Mesenchymal stem cell (in vitro differentiated cells and primary cell): ENCODE results near the gene KCNQ5.

ENCODE experiments used
- DNase-seq: peaks from one replicate; pipeline ENCODE4 v3.0.0-alpha.2; 2013
- H2AFZ ChIP-seq: one replicate; pipeline ENCODE4 v1.6.1; 2013; ENCODE audit warnings: low read depth, mild to moderate bottlenecking, control low read depth, inconsistent platforms, low read length, moderate library complexity
- H2AK5ac ChIP-seq: 2 replicates; pipeline ENCODE4 v1.6.1; 2013; ENCODE audit warnings: low read length, moderate library complexity, mild to moderate bottlenecking, inconsistent platforms; ENCODE audit not compliant: severe bottlenecking
- H2BK120ac ChIP-seq: one replicate; pipeline ENCODE4 v1.6.1; 2013; ENCODE audit warnings: low read depth, mild to moderate bottlenecking, inconsistent platforms, low read length, moderate library complexity
- H2BK12ac ChIP-seq, 2 experiments: one replicate each; pipeline ENCODE4 v1.6.1; 2013; ENCODE audit warnings: inconsistent platforms in 2 of 2, low read length in 2 of 2, mild to moderate bottlenecking in 2 of 2, moderate library complexity in 2 of 2, control low read depth in 1 of 2
- H2BK15ac ChIP-seq: one replicate; pipeline ENCODE4 v1.6.1; 2013; ENCODE audit warnings: mild to moderate bottlenecking, low read depth, inconsistent platforms; ENCODE audit not compliant: poor library complexity, severe bottlenecking
- H2BK5ac ChIP-seq: 2 replicates; pipeline ENCODE4 v1.6.1; 2013; ENCODE audit warnings: low read depth, mild to moderate bottlenecking, low read length, control low read depth, inconsistent platforms; ENCODE audit not compliant: poor library complexity, severe bottlenecking
- H3K14ac ChIP-seq, 2 experiments: one replicate each; pipeline ENCODE4 v1.6.1; 2013; ENCODE audit warnings: inconsistent platforms in 2 of 2, low read length in 2 of 2, control low read depth in 1 of 2, mild to moderate bottlenecking in 1 of 2, moderate library complexity in 1 of 2
- H3K18ac ChIP-seq, 2 experiments: one replicate each; pipeline ENCODE4 v1.6.1; 2013; ENCODE audit warnings: inconsistent platforms in 2 of 2, low read length in 2 of 2, control low read depth in 1 of 2, low read depth in 1 of 2, mild to moderate bottlenecking in 1 of 2
- H3K23ac ChIP-seq, 2 experiments: one replicate each; pipeline ENCODE4 v1.6.1; 2013; ENCODE audit warnings: inconsistent platforms in 2 of 2, low read length in 2 of 2, mild to moderate bottlenecking in 2 of 2, moderate library complexity in 2 of 2, control low read depth in 1 of 2
- H3K27ac ChIP-seq: 2 replicates; pipeline ENCODE4 v1.5.1; 2013; ENCODE audit warnings: mild to moderate bottlenecking, moderate library complexity, low read length, control low read depth, inconsistent platforms; ENCODE audit not compliant: poor library complexity, severe bottlenecking
- H3K27me3 ChIP-seq, 2 experiments: 2 replicates each; pipeline versions ENCODE4 v1.6.1 to v1.7.0; 2013; ENCODE audit warnings: low read length in 2 of 2, mild to moderate bottlenecking in 2 of 2, moderate library complexity in 2 of 2, control low read depth in 1 of 2, inconsistent platforms in 1 of 2; ENCODE audit not compliant: control insufficient read depth in 1 of 2, insufficient read depth in 1 of 2
- H3K36me3 ChIP-seq, 2 experiments: 2 replicates each; pipeline versions ENCODE4 v1.6.1 to v1.7.0; 2013; ENCODE audit warnings: low read length in 2 of 2, control low read depth in 1 of 2, inconsistent platforms in 1 of 2, low read depth in 1 of 2, mild to moderate bottlenecking in 1 of 2; ENCODE audit not compliant: insufficient read depth in 2 of 2, control insufficient read depth in 1 of 2
- H3K4ac ChIP-seq, 2 experiments: one replicate each; pipeline ENCODE4 v1.6.1; 2013; ENCODE audit warnings: inconsistent platforms in 2 of 2, low read length in 2 of 2, mild to moderate bottlenecking in 2 of 2, moderate library complexity in 2 of 2, control low read depth in 1 of 2, low read depth in 1 of 2
- H3K4me1 ChIP-seq: 2 replicates; pipeline ENCODE4 v1.6.1; 2013; ENCODE audit warnings: low read depth, low read length, control low read depth; ENCODE audit not compliant: control insufficient read depth, insufficient read depth
- H3K4me2 ChIP-seq: 2 replicates; pipeline ENCODE4 v1.6.1; 2013; ENCODE audit warnings: low read length, mild to moderate bottlenecking, inconsistent platforms; ENCODE audit not compliant: poor library complexity, severe bottlenecking
- H3K4me3 ChIP-seq, 2 experiments: 2 replicates each; pipeline versions ENCODE4 v1.5.1 to v1.7.0; 2013; ENCODE audit warnings: low read length in 2 of 2, mild to moderate bottlenecking in 2 of 2, control low read depth in 1 of 2, low read depth in 1 of 2; ENCODE audit not compliant: insufficient read depth in 1 of 2
- H3K79me1 ChIP-seq: replicated peaks from 2 replicates; pipeline ENCODE4 v1.6.1; 2013; ENCODE audit warnings: mild to moderate bottlenecking, control low read depth, low read length, inconsistent platforms; ENCODE audit not compliant: poor library complexity, severe bottlenecking
- H3K9ac ChIP-seq: 2 replicates; pipeline ENCODE4 v1.7.0; 2013; ENCODE audit warnings: mild to moderate bottlenecking, low read length, moderate library complexity
- H3K9me3 ChIP-seq: 2 replicates; pipeline ENCODE4 v1.7.0; 2013; ENCODE audit warnings: mild to moderate bottlenecking, low read length; ENCODE audit not compliant: control insufficient read depth
- H4K8ac ChIP-seq: one replicate; pipeline ENCODE4 v1.6.1; 2013; ENCODE audit warnings: inconsistent platforms, mild to moderate bottlenecking, low read length, moderate library complexity
- H4K91ac ChIP-seq: one replicate; pipeline ENCODE4 v1.6.1; 2013; ENCODE audit warnings: mild to moderate bottlenecking, low read length, inconsistent platforms
- WGBS: methylation state at CpG from one replicate; pipeline ENCODE4 v1.1.7; 2013; ENCODE audit warnings: mixed read lengths; 5-methylcytosine and 5-hydroxymethylcytosine counted together

The KCNQ5 gene

DNA sequence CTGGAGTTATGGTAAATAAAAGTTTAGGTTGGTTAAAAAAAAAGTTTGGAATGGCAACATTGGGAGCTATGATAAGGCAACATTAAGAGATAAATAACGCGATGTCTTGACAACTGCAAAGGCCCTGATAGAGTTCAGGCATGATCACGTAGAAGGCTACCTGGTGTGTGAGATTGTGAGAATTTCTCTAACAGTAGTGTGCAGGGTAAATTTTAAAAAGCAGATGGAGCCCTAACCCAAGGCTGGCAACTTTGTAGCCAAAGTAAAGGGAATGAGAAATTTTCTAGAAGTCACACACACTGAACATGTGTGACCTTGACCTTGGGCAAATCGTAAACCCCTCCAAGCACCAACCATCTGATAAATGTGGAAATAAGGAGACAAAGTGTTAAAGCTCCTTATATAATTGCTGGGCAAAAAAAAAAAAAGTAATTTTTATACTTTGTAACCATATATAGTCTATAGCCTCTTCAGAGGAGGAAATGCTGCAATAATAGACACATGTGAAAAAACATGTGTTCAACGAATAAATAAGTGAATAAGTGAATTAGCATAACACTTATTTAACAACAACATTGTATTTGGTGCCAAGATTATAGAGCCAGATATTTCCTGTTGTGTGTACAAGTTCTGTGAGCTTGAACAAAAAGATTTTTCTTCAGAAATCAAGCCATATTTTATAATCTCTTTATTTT, 18.2 kb downstream of the KCNQ5 start:
- WGBS, result 92% methylated on average over 3 of the region's 5 CpGs
- Histone ChIP-seq H3K4me2 (no peak overlapping the region), H3K4me1 (no peaks in the 10 kb centered on the region), H2BK12ac (no peak overlapping the region), H2BK120ac (no peak overlapping the region), H3K4ac (no peak overlapping the region), H2AFZ (no peak overlapping the region), H2BK5ac (no peak overlapping the region), H3K79me1 (no peaks in the 10 kb centered on the region), H4K8ac (no peak overlapping the region), H3K4me3 (no peak overlapping the region), H3K18ac (no peak overlapping the region), H3K27me3 (peaks cover 9 to 10% of the 10 kb centered on the region in 2 experiments), H3K9ac (no peak overlapping the region), H3K27ac (no peak overlapping the region), H3K36me3 (no peaks in the 10 kb centered on the region), H3K23ac (no peak overlapping the region), H3K9me3 (no peaks in the 10 kb centered on the region), H2BK15ac (no peak overlapping the region), H2AK5ac (no peak overlapping the region), H4K91ac (no peak overlapping the region), H3K14ac (no peak overlapping the region)
- no peak for DNase-seq

GRCh38 chr6:72640615-72640930, 18.7 kb downstream of the KCNQ5 start:
- H3K4me2 ChIP-seq, result no peak overlapping the region
- no peak overlapping the region for H3K4ac ChIP-seq
- H2BK120ac ChIP-seq, result no peak overlapping the region
- H2BK12ac ChIP-seq, result no peak overlapping the region
- no peak for DNase-seq
- peaks cover 9 to 10% of the 10 kb centered on the region in 2 experiments for H3K27me3 ChIP-seq
- H4K91ac ChIP-seq, result no peak overlapping the region
- no peak overlapping the region for H3K23ac ChIP-seq
- no peaks in the 10 kb centered on the region for H3K36me3 ChIP-seq
- H3K79me1 ChIP-seq, result no peaks in the 10 kb centered on the region
- no peaks in the 10 kb centered on the region for H3K9me3 ChIP-seq
- H2BK15ac ChIP-seq, result no peak overlapping the region
- H4K8ac ChIP-seq, result no peak overlapping the region
- no peak overlapping the region for H3K4me3 ChIP-seq
- no peak overlapping the region for H2AK5ac ChIP-seq
- no peak overlapping the region for H3K27ac ChIP-seq
- H2AFZ ChIP-seq, result no peak overlapping the region
- no peaks in the 10 kb centered on the region for H3K4me1 ChIP-seq
- H3K18ac ChIP-seq, result no peak overlapping the region
- H3K14ac ChIP-seq, result no peak overlapping the region
- H3K9ac ChIP-seq, result no peak overlapping the region
- H2BK5ac ChIP-seq, result no peak overlapping the region

- no peak overlapping the region for H3K18ac ChIP-seq
- H3K23ac ChIP-seq, result no peak overlapping the region
- no peak for DNase-seq
- H3K9ac ChIP-seq, result no peak overlapping the region
- H3K4me3 ChIP-seq, result no peak overlapping the region
- H3K27ac ChIP-seq, result no peak overlapping the region
- H3K36me3 ChIP-seq, result no peaks in the 10 kb centered on the region
- H4K91ac ChIP-seq, result no peak overlapping the region
- H2BK120ac ChIP-seq, result no peak overlapping the region
- no peak overlapping the region for H3K4ac ChIP-seq
- H3K79me1 ChIP-seq, result no peaks in the 10 kb centered on the region
- no peak overlapping the region for H2AK5ac ChIP-seq
- H3K14ac ChIP-seq, result no peak overlapping the region
- WGBS, result no CpG with 5 or more reads among the region's 1 CpG
- H4K8ac ChIP-seq, result no peak overlapping the region
- H2AFZ ChIP-seq, result no peak overlapping the region
- H2BK5ac ChIP-seq, result no peak overlapping the region
- no peak overlapping the region for H3K4me2 ChIP-seq
- H3K4me1 ChIP-seq, result no peaks in the 10 kb centered on the region
- peaks cover 9 to 10% of the 10 kb centered on the region in 2 experiments for H3K27me3 ChIP-seq
- no peaks in the 10 kb centered on the region for H3K9me3 ChIP-seq
- H2BK12ac ChIP-seq, result no peak overlapping the region
- no peak overlapping the region for H2BK15ac ChIP-seq
Measured at GRCh38 chr6:72642435-72642834, 20.6 kb downstream of the KCNQ5 start.

- H4K8ac ChIP-seq, result no peak overlapping the region
- H3K4ac ChIP-seq, result no peak overlapping the region
- no peak overlapping the region for H3K4me3 ChIP-seq
- H3K36me3 ChIP-seq, result no peaks in the 10 kb centered on the region
- peaks cover 3 to 6% of the 10 kb centered on the region in 2 experiments for H3K27me3 ChIP-seq
- no peak for DNase-seq
- no peak overlapping the region for H3K27ac ChIP-seq
- no peaks in the 10 kb centered on the region for H3K9me3 ChIP-seq
- no peak overlapping the region for H3K9ac ChIP-seq
- H4K91ac ChIP-seq, result no peak overlapping the region
- no peak overlapping the region for H2AK5ac ChIP-seq
- H3K18ac ChIP-seq, result no peak overlapping the region
- H2BK15ac ChIP-seq, result no peak overlapping the region
- H2BK5ac ChIP-seq, result no peak overlapping the region
- H3K23ac ChIP-seq, result no peak overlapping the region
- no peak overlapping the region for H2BK12ac ChIP-seq
- H3K4me2 ChIP-seq, result no peak overlapping the region
- H3K14ac ChIP-seq, result no peak overlapping the region
- no peak overlapping the region for H2AFZ ChIP-seq
- no peaks in the 10 kb centered on the region for H3K79me1 ChIP-seq
- WGBS, result no CpG with 5 or more reads among the region's 1 CpG
- H3K4me1 ChIP-seq, result no peaks in the 10 kb centered on the region
- H2BK120ac ChIP-seq, result no peak overlapping the region
Measured at GRCh38 chr6:72643214-72643613, 21.4 kb downstream of the KCNQ5 start.
